Measurements from ENCODE around the gene EFEMP1.
"Not testable (repeated sequence)": the region's sequence is repeated elsewhere in the genome, so short reads cannot be mapped to it uniquely, and the experiment has no call there.

The EFEMP1 gene

DNA sequence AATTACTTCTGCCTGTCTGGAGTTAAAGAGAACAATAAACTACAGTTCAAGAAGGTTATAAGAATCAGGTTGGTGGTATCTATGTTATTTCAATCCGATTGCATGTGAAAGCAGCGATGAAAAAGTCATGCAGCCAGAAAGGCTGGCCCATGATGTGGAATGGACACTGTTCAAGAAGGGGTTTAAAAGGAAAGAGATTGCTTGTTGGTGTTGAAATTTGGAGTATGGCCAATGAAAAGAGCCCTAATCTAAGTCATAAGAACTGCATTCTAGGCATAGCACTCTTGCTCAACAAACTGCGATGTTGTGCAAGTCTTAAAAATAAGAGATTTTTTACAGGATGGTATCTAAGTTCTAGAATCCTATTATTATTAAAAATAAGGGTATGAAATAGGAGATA is 61.3 kb downstream of the EFEMP1 start:
- DNase-seq, result no peak

DNA sequence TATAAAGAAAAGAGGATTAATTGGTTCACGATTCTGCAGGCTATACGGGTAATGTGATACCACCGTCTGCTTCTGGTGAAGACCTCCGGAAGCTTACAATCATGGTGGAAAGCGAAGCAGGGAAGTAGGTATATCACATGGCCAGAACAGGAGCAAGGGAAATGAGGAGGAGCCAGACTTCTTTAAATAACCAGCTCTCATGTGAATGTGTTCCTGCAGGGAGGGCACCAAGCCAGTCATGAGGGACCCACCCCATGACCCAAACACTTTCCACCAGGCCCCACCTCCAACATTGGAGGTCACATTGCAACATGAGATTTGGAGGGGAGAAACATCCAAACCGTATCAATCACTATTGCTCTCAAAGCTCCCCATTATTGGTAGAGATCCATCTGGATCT is 61.8 kb downstream of the EFEMP1 start:
- no peak for DNase-seq

GRCh38 chr2:55860832-55861231 is 62.8 kb downstream of the EFEMP1 start:
- no peak for DNase-seq

GRCh38 chr2:55859875-55860274 is 63.7 kb downstream of the EFEMP1 start:
- no peak for DNase-seq

DNA sequence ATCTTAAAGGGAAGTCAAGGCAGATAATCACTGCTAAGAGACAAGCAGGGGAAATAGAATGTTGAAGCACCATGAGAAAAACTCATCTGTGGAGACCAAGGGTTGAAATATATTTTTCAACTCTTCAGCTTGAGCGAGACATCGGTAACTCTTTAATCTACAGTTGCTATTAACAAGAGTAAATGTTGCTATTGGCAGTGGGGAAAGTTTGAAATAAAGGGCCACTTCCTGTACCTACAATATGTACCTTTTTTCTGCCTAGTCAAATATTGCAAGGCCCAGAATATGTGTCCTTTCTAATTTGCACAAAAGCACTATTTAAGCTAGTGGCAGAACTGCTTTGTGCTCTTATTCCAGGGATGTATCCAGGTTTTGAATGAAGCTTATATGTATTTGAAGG is 65.8 kb downstream of the EFEMP1 start:
- no peak for DNase-seq

DNA sequence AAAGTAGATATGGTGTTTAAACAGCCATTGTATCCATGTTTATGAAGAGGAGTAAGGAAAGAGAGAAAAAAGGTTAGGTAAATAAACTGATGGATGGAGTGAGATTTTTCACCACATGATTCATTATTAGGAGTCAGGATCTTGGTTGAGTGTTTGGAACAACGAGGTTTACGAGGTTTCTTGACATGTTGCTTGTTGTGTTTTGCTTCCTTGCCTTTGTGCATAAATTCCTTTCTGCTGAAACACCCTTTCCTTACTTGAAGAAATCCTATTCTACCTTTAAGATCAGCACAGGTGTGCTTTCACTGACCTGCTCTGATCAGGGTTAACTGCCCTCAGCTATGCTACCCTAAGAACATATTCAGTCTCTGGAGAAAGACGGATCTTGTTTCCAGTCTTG is 66.6 kb downstream of the EFEMP1 start:
- DNase-seq, result no peak

- DNase-seq, result no peak
Measured at GRCh38 chr2:55848096-55848495, 75.5 kb downstream of the EFEMP1 start.

- DNase-seq, result no peak
Measured at GRCh38 chr2:55846426-55846825, 77.2 kb downstream of the EFEMP1 start.

DNA sequence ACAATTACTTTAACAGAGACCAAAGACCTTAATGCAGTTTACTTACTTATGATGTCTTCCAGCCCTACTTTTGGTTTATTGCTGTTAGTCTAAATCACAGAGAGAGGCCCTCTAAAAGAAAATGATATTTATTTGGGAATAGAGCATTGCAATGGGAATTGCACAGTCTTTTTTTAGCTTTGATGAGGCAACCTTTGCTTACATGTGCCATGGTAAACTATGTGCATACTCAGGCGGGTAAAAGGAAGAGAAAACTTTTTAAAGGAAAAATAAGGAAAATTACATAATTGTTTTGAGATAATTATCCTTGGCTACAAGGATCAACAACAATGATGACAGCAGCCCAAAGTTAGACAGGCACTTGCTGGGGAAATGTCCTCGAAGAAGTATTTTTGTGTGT is 78.6 kb downstream of the EFEMP1 start:
- no peak for DNase-seq

GRCh38 chr2:55843994-55844345 is 79.6 kb downstream of the EFEMP1 start:
- DNase-seq, result no peak

GRCh38 chr2:55843096-55843993 is 80.2 kb downstream of the EFEMP1 start:
- no peak for DNase-seq

GRCh38 chr2:55842046-55842445 is 81.5 kb downstream of the EFEMP1 start:
- no peak for DNase-seq

GRCh38 chr2:55840460-55840859 is 83.1 kb downstream of the EFEMP1 start:
- DNase-seq, result no peak

GRCh38 chr2:55839182-55839819 is 84.3 kb downstream of the EFEMP1 start:
- DNase-seq, result no peak

GRCh38 chr2:55838653-55839052 is 84.9 kb downstream of the EFEMP1 start:
- no peak for DNase-seq

DNA sequence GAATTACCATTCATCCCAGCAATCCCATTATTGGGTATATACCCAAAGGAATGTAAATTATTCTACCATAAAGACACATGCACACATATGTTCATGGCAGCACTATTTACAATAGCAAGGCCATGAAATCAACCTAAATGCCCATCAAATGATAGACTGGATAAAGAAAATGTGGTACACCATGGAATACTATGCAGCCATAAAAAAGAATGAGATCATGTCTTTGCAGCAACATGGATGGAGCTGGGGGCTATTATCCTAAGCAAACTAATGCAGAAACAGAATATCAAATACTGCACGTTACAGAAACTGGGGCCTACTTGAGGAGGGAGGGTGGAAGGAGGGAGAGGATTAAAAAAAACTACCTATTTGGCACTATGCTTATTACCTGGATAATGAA is 85.5 kb downstream of the EFEMP1 start:
- DNase-seq, result not testable (repeated sequence)

- no peak for DNase-seq
Measured at GRCh38 chr2:55837073-55837472, 86.5 kb downstream of the EFEMP1 start.

- DNase-seq, result not testable (repeated sequence)
Measured at GRCh38 chr2:55831671-55832410, 91.7 kb downstream of the EFEMP1 start.

DNA sequence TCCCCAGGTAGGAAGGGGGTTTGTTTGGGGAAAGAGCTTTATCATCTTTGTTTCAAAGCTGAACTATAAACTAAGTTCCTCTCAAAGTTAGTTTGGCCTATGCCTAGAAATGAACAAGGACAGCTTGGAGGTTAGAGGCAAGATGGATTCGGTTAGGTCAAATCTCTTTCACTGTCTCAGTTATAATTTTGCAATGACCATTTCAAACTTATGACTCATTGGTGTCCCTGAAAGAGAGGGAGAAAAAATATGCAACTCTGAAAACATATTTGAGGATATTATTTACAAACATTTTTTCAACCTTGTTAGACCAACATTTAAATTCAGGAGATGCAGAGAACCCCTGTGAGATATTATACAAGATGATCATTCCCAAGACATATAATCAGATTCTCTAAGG is 95.7 kb downstream of the EFEMP1 start:
- no peak for DNase-seq

DNA sequence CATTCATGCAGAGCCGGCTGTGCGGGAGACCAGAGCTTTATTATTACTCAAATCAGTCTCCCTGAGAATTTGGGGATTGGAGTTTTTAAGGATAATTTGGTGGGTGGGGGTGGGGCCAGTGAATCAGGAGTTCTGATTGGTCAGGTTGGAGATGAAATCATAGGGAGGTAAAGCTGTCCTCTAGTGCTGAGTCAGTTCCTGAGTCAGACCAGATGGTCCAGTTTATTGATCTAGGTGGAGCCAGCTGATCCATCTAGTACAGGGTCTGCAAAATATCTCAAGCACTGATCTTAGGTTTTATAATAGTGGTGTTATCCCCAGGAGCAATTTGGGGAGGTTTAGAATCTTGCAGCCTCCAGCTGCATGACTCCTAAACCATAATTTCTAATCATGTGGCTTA is 96.2 kb downstream of the EFEMP1 start:
- not testable (repeated sequence) for DNase-seq

DNA sequence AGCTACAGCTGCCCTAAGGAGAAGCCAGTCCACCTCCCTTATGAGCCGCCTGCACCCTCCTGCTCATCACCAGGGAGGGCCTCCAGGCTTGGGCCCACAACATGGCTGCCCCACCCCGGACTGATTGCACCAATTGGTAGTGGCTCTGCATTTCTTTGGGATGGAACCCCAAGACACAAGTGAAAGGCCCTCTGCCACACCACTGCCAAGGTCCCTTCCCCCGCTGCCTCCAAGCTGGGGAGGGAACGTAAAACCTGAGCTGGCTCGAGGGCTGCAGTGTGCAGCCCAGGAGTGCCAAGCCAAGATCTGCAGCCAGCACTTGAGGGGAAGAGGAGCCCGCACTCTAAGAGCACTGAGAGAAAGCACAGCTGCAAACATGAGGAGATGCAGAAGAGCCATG is 97.3 kb downstream of the EFEMP1 start:
- DNase-seq, result no peak

DNA sequence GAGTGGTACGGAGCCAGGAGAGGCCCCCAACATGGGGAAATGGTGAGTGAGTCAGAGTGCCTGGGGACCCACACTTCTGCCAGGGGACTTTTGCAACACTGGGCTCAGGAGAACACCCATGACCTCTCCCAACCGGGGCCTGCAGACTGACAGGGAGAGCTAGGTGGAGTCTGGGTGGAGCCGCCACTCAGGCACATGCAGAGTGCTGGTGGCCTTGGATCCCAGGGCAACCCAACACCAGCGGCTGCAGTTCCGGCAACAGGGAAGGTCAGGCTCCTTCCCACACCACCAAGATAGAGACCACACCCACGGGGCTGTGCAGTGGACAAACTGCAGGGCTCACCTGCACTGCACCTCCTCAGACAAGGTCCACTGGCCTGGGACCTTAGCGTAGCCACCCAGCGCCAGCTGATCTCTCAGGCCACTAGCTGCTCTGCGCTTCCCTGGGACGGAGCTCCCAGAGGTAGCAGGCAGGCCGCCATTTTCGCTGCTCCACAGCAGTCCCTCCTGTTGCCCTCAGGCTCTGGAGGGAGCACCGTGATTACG is 99.0 kb downstream of the EFEMP1 start:
- DNase-seq, result no peak

All from GDM1 (cell line).